GM23338 (cell line): ENCODE results near the gene MTFR1L. TPM values are rescaled to one million over a fixed set of nuclear protein-coding genes. Genes with fewer than 3 reads are reported as not detected.

ENCODE experiments used
- ATAC-seq: fragments of 200-7000 bp; cut with Tn5 transposase; 3 replicates; pipeline ENCODE4 v1.9.1; 2020
- DNase-seq: peaks from one replicate; pipeline ENCODE4 v3.0.0-alpha.2; 2015; ENCODE audit warnings: low spot score
- H2AFZ ChIP-seq: fragments of 200-600 bp; sonication (generic); 2 replicates; pipeline ENCODE4 v1.8.0; 2016; ENCODE audit warnings: antibody characterized with exemption, mild to moderate bottlenecking, moderate library complexity
- H3F3A ChIP-seq: fragments of 200-600 bp; sonication (generic); replicated peaks from 2 replicates; pipeline ENCODE4 v1.8.0; 2017; ENCODE audit warnings: antibody characterized with exemption, mixed run types, low read depth
- H3K27ac ChIP-seq: fragments of 200-600 bp; sonication (generic); 2 replicates; pipeline ENCODE4 v1.6.1; 2016; ENCODE audit warnings: low read depth
- H3K27me3 ChIP-seq: fragments of 200-600 bp; sonication (generic); 2 replicates; pipeline ENCODE4 v1.8.0; 2016; ENCODE audit warnings: mild to moderate bottlenecking, mixed run types, moderate library complexity; ENCODE audit not compliant: insufficient read depth
- H3K36me3 ChIP-seq: fragments of 200-600 bp; sonication (generic); 2 replicates; pipeline ENCODE4 v1.8.0; 2016; ENCODE audit warnings: mild to moderate bottlenecking; ENCODE audit not compliant: insufficient read depth
- H3K4me1 ChIP-seq: fragments of 200-600 bp; sonication (generic); 2 replicates; pipeline ENCODE4 v1.8.0; 2016; ENCODE audit warnings: mild to moderate bottlenecking, moderate library complexity; ENCODE audit not compliant: insufficient read depth
- H3K4me2 ChIP-seq: fragments of 200-600 bp; sonication (generic); 2 replicates; pipeline ENCODE4 v1.7.1; 2017; ENCODE audit warnings: mixed run types
- H3K4me3 ChIP-seq: fragments of 200-600 bp; sonication (generic); 2 replicates; pipeline ENCODE4 v1.6.1; 2016; ENCODE audit warnings: mixed run types
- H3K79me2 ChIP-seq: fragments of 200-600 bp; sonication (generic); replicated peaks from 2 replicates; pipeline ENCODE4 v1.8.0; 2017; ENCODE audit warnings: mild to moderate bottlenecking; ENCODE audit not compliant: insufficient read depth
- H3K9me2 ChIP-seq: fragments of 200-600 bp; sonication (generic); 2 replicates; pipeline ENCODE4 v1.8.0; 2017; ENCODE audit not compliant: insufficient read depth
- H4K20me1 ChIP-seq: fragments of 200-600 bp; sonication (generic); replicated peaks from 2 replicates; pipeline ENCODE4 v1.8.0; 2017; ENCODE audit warnings: mild to moderate bottlenecking; ENCODE audit not compliant: insufficient read depth
- H3K27ac Mint-ChIP-seq: 2 replicates; pipeline ENCODE4 v1.8.0; 2020; ENCODE audit warnings: inconsistent platforms, mild to moderate bottlenecking, moderate library complexity, mixed read lengths
- H3K27me3 Mint-ChIP-seq: 3 replicates; pipeline ENCODE4 v1.8.0; 2022; ENCODE audit warnings: low read depth, mild to moderate bottlenecking, moderate library complexity, mixed read lengths, inconsistent platforms; ENCODE audit not compliant: insufficient read depth, poor library complexity
- H3K36me3 Mint-ChIP-seq: 3 replicates; pipeline ENCODE4 v1.8.0; 2021; ENCODE audit warnings: low read depth, mild to moderate bottlenecking, inconsistent platforms, moderate library complexity, mixed read lengths
- H3K4me1 Mint-ChIP-seq: 3 replicates; pipeline ENCODE4 v1.8.0; 2020; ENCODE audit warnings: mild to moderate bottlenecking, inconsistent platforms, mixed read lengths
- H3K4me3 Mint-ChIP-seq: 3 replicates; pipeline ENCODE4 v1.8.0; 2021; ENCODE audit warnings: moderate library complexity, mild to moderate bottlenecking, inconsistent platforms, mixed read lengths
- H3K9me3 Mint-ChIP-seq: 3 replicates; pipeline ENCODE4 v1.8.0; 2020; ENCODE audit warnings: moderate library complexity, mild to moderate bottlenecking, inconsistent platforms, mixed read lengths
- CREB1 ChIP-seq: fragments of 250-450 bp; sonication (Bioruptor Pico); IDR thresholded peaks from 2 replicates; pipeline ENCODE4 v1.5.0; 2020; ENCODE audit warnings: low read depth, mild to moderate bottlenecking, moderate library complexity
- EZH2 ChIP-seq: fragments of 200-600 bp; sonication (generic); IDR thresholded peaks from one replicate; pipeline ENCODE4 v1.8.0; 2017; ENCODE audit warnings: antibody characterized with exemption, mild to moderate bottlenecking, low read depth; ENCODE audit not compliant: unreplicated experiment
- EZH2phosphoT487 ChIP-seq: fragments of 200-600 bp; sonication (generic); IDR thresholded peaks from one replicate; pipeline ENCODE4 v1.8.1; 2018; ENCODE audit warnings: antibody characterized with exemption; ENCODE audit not compliant: unreplicated experiment
- JUNB ChIP-seq: IDR thresholded peaks from one replicate; pipeline ENCODE4 v1.6.1; 2016; ENCODE audit warnings: antibody characterized with exemption; ENCODE audit not compliant: unreplicated experiment
- POLR2AphosphoS5 ChIP-seq: IDR thresholded peaks from 2 replicates; pipeline ENCODE4 v1.6.1; 2016; ENCODE audit warnings: antibody characterized with exemption, low read depth
- STAT1 ChIP-seq: IDR thresholded peaks from one replicate; pipeline ENCODE4 v1.6.1; 2016; ENCODE audit warnings: antibody characterized with exemption; ENCODE audit not compliant: unreplicated experiment
- ZNF114 ChIP-seq: fragments of 250-450 bp; sonication (Bioruptor Pico); IDR thresholded peaks from 2 replicates; pipeline ENCODE4 v1.5.0; 2020; ENCODE audit warnings: mild to moderate bottlenecking, moderate library complexity
- ZNF331 ChIP-seq: fragments of 250-450 bp; sonication (Bioruptor Pico); IDR thresholded peaks from 2 replicates; pipeline ENCODE4 v1.5.0; 2020; ENCODE audit warnings: low read depth, mild to moderate bottlenecking, moderate library complexity
- polyA plus RNA-seq: library from polyadenylated mRNA; unstranded; fragments of >200 nt; fragmentation: Nextera tagmentation; extraction: Ambion mirVana; gene quantifications from 2 replicates; pipeline ENCODE4 v1.2.1, GENCODE V29; 2016
- total RNA-seq: library from RNA; depleted of rRNA; stranded (reverse); fragments of >200 nt; shearing (Covaris generic); gene quantifications from 2 replicates; pipeline ENCODE4 v1.2.3, GENCODE V29; 2014
- TF ChIP-seq, protein P1 (sequence below): IDR thresholded peaks from one replicate; pipeline ENCODE4 v1.6.1; 2018; ENCODE audit warnings: antibody characterized with exemption; ENCODE audit not compliant: unreplicated experiment
- TF ChIP-seq, protein P2 (sequence below): IDR thresholded peaks from 2 replicates; pipeline ENCODE4 v1.6.1; 2016; ENCODE audit warnings: antibody characterized with exemption

Gene MTFR1L
- total and polyA plus RNA-seq, 2 experiments from 2014 or later: 14.8 to 22.7 TPM

DNA sequence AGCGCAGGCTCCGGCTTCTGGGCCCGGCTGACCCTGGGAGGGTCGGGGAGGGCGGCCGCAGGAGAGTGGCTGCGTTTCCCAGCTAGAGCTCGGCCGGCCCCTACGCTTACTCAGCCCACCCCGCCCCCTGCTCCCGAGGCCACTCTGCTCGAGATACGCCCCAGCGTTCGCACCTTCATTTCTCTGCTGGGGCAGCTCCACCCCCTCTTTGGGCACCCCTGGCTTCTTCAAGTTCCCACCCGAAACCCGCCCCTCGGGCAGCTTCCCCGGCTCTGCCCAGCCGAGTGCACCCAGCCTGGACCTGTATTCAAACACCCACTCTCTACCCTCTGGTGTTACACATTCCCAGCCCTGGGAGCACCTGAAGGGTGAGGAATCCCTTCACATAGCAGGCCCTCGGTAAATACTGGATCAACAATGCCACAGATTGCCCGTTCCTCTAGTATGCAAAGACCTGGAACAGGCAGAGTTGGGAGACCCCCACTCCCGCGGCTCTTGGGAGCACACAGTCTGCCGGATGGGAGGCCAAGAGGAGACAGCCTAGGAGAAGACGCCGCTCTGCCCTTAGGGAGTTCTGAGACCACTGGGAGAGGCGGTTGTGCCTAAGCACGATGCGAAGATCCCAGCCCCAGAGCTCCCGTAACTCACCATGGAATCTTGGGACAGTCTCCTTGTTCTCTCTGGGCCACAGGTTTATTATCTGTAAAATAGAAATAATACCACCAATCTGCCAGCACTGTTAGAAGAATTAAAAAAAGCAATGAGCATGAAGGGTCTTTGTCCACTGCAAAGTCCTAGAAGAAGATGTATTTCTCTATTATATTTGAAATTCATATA lies 56.3 kb downstream of the MTFR1L start (continued):
- TF ChIP-seq, protein P1, sequence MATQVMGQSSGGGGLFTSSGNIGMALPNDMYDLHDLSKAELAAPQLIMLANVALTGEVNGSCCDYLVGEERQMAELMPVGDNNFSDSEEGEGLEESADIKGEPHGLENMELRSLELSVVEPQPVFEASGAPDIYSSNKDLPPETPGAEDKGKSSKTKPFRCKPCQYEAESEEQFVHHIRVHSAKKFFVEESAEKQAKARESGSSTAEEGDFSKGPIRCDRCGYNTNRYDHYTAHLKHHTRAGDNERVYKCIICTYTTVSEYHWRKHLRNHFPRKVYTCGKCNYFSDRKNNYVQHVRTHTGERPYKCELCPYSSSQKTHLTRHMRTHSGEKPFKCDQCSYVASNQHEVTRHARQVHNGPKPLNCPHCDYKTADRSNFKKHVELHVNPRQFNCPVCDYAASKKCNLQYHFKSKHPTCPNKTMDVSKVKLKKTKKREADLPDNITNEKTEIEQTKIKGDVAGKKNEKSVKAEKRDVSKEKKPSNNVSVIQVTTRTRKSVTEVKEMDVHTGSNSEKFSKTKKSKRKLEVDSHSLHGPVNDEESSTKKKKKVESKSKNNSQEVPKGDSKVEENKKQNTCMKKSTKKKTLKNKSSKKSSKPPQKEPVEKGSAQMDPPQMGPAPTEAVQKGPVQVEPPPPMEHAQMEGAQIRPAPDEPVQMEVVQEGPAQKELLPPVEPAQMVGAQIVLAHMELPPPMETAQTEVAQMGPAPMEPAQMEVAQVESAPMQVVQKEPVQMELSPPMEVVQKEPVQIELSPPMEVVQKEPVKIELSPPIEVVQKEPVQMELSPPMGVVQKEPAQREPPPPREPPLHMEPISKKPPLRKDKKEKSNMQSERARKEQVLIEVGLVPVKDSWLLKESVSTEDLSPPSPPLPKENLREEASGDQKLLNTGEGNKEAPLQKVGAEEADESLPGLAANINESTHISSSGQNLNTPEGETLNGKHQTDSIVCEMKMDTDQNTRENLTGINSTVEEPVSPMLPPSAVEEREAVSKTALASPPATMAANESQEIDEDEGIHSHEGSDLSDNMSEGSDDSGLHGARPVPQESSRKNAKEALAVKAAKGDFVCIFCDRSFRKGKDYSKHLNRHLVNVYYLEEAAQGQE: no peak
- TF ChIP-seq STAT1: no peak
- TF ChIP-seq JUNB: no peak
- TF ChIP-seq EZH2phosphoT487: no peak
- TF ChIP-seq, protein P2, sequence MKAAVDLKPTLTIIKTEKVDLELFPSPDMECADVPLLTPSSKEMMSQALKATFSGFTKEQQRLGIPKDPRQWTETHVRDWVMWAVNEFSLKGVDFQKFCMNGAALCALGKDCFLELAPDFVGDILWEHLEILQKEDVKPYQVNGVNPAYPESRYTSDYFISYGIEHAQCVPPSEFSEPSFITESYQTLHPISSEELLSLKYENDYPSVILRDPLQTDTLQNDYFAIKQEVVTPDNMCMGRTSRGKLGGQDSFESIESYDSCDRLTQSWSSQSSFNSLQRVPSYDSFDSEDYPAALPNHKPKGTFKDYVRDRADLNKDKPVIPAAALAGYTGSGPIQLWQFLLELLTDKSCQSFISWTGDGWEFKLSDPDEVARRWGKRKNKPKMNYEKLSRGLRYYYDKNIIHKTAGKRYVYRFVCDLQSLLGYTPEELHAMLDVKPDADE: no peak
- TF ChIP-seq CREB1 (CRISPR knock-in tag): no peak
- TF ChIP-seq EZH2: no peak
- no peak for TF ChIP-seq POLR2AphosphoS5

DNA sequence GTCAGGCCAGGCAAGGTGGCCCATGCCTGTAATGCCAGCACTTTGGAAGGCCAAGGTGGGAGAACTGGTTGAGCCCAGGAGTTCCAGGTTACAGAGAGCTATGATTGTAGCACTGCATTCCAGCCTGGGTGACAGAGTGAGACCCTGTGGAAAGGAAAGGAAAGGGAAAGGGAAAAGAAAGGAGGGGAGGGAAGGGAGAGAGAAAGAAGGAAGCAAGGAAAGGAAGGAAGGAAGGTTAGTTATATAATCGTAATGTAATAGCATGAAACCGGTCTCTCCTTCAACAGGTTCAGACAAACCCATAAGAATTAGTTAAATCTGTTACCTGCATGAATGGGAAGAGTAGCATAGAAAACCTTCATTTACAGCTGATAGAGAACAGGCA lies 56.9 kb downstream of the MTFR1L start:
- H3K79me2 ChIP-seq: no peaks in the 10 kb centered on the region
- no peak for TF ChIP-seq STAT1
- TF ChIP-seq ZNF114 (CRISPR knock-in tag): no peak
- TF ChIP-seq, protein P2: no peak
- no peak for TF ChIP-seq EZH2phosphoT487
- TF ChIP-seq ZNF331 (CRISPR knock-in tag): no peak
- peak overlapping the region; percentile 76 for H3K4me3 ChIP-seq
- H3K27ac Mint-ChIP-seq: no peak overlapping the region
- H3K4me3 Mint-ChIP-seq: peak overlapping the region; percentile 73; the same call in 2 of the 3 replicates
- H3K4me1 ChIP-seq: peaks cover 6% of the 10 kb centered on the region
- H3K27ac ChIP-seq: no peak overlapping the region
- H3K36me3 ChIP-seq: no peaks in the 10 kb centered on the region
- H3K36me3 Mint-ChIP-seq: no peaks in the 10 kb centered on the region
- no peak for DNase-seq
- no peaks in the 10 kb centered on the region for H4K20me1 ChIP-seq
- H3K4me1 Mint-ChIP-seq: peaks cover 10% of the 10 kb centered on the region
- peaks cover 17% of the 10 kb centered on the region for H3K27me3 ChIP-seq
- ATAC-seq: no peak
- H3K27me3 Mint-ChIP-seq: peaks cover 5% of the 10 kb centered on the region
- H3K9me3 Mint-ChIP-seq: no peaks in the 10 kb centered on the region; the same call in 2 of the 3 replicates
- peak overlapping the region; percentile 78; the same call in 1 of the 2 replicates for H2AFZ ChIP-seq
- H3F3A ChIP-seq: 0 out of 2 replicates have a peak, but pooled peaks cover 3% of the 10 kb centered on the region
- peak overlapping the region; percentile 76 for H3K4me2 ChIP-seq
- H3K9me2 ChIP-seq: no peaks in the 10 kb centered on the region
